GM12872 (cell line): ENCODE results near the gene TMEM215.

Experiments
- CTCF ChIP-seq: IDR thresholded peaks from 3 replicates; pipeline ENCODE4 v1.5.1; 2011; ENCODE audit warnings: low read depth, mild to moderate bottlenecking, low read length, moderate library complexity; ENCODE audit not compliant: insufficient read depth

TMEM215 gene

GRCh38 chr9:32811246-32811645 lies 27.9 kb downstream of the TMEM215 start:
- TF ChIP-seq CTCF, result no peak

- TF ChIP-seq CTCF, result no peak
These were observed 37.0 kb downstream of the TMEM215 start for GRCh38 chr9:32820322-32820721.

- no peak for TF ChIP-seq CTCF
These were observed 39.8 kb downstream of the TMEM215 start for GRCh38 chr9:32823101-32823500.

GRCh38 chr9:32823551-32823950 lies 40.2 kb downstream of the TMEM215 start:
- TF ChIP-seq CTCF, result no peak

- TF ChIP-seq CTCF, result no peak
These were observed 41.9 kb downstream of the TMEM215 start for GRCh38 chr9:32825203-32825602.

- no peak for TF ChIP-seq CTCF
These were observed 45.5 kb downstream of the TMEM215 start for GRCh38 chr9:32828861-32829260.

GRCh38 chr9:32832346-32832745 lies 49.0 kb downstream of the TMEM215 start:
- TF ChIP-seq CTCF, result no peak
